IMR-90 (cell line): ENCODE measurements around the gene ID2. TPM values are rescaled to one million over a fixed set of nuclear protein-coding genes. Genes with fewer than 3 reads are reported as not detected.

Experiments used
- ATAC-seq: fragments of 200-7000 bp; cut with Tn5 transposase; 2 replicates; pipeline ENCODE4 v1.9.1; 2020; ENCODE audit warnings: low read depth, mild to moderate bottlenecking, moderate library complexity
- BruUV-seq: library from RNA; stranded (reverse); fragments of 400-500 nt; replicated peaks from 2 replicates; lab custom pipeline; 2021; lab: Mats Ljungman, UMichigan
- CTCF ChIA-PET: fragments of 300-600 bp; formaldehyde crosslinking; extraction: SDS; loops from one replicate; lab custom pipeline; 2021; ENCODE audit warnings: antibody characterized with exemption; lab: Yijun Ruan, JAX
- POLR2A ChIA-PET: fragments of 300-600 bp; sonication (Branson Sonifier 250); formaldehyde crosslinking; loops from one replicate; lab custom pipeline; 2022; ENCODE audit warnings: antibody characterized with exemption; ENCODE audit not compliant: unreplicated experiment; lab: Charles Lee
- DNase-seq: peaks from one replicate; pipeline ENCODE4 v3.0.0; 2013
- H2AFZ ChIP-seq: replicated peaks from 2 replicates; pipeline ENCODE3; 2013; ENCODE audit warnings: low read length, mild to moderate bottlenecking; ENCODE audit not compliant: poor library complexity
- H2AK5ac ChIP-seq: 2 replicates; pipeline ENCODE4 v1.6.1; 2013; ENCODE audit warnings: low read depth, low read length, inconsistent platforms
- H2AK9ac ChIP-seq: replicated peaks from 2 replicates; pipeline ENCODE3; 2013; ENCODE audit warnings: mild to moderate bottlenecking, low read depth, low read length, moderate library complexity; ENCODE audit not compliant: poor library complexity
- H2BK120ac ChIP-seq: 2 replicates; pipeline ENCODE4 v1.6.1; 2013; ENCODE audit warnings: low read depth, low read length, inconsistent platforms
- H2BK15ac ChIP-seq: 3 replicates; pipeline ENCODE4 v1.6.1; 2013; ENCODE audit warnings: low read depth, low read length, inconsistent platforms
- H2BK20ac ChIP-seq: 2 replicates; pipeline ENCODE4 v1.6.1; 2013; ENCODE audit warnings: low read depth, mild to moderate bottlenecking, inconsistent platforms, low read length, moderate library complexity
- H2BK5ac ChIP-seq: 2 replicates; pipeline ENCODE4 v1.6.1; 2013; ENCODE audit warnings: mild to moderate bottlenecking, low read depth, low read length, inconsistent platforms; ENCODE audit not compliant: poor library complexity, severe bottlenecking
- H3K14ac ChIP-seq: replicated peaks from 2 replicates; pipeline ENCODE4 v1.6.1; 2013; ENCODE audit warnings: low read depth, low read length, inconsistent platforms
- H3K18ac ChIP-seq: 2 replicates; pipeline ENCODE4 v1.6.1; 2013; ENCODE audit warnings: low read depth, low read length, control low read depth
- H3K23ac ChIP-seq: 2 replicates; pipeline ENCODE4 v1.6.1; 2013; ENCODE audit warnings: low read depth, low read length, inconsistent platforms
- H3K27ac ChIP-seq: 2 replicates; pipeline ENCODE4 v1.5.1; 2013; ENCODE audit warnings: mild to moderate bottlenecking, control low read depth, low read length; ENCODE audit not compliant: insufficient read depth
- H3K27me3 ChIP-seq: 2 replicates; pipeline ENCODE4 v1.6.1; 2013; ENCODE audit warnings: low read length; ENCODE audit not compliant: control insufficient read depth, insufficient read depth
- H3K36me3 ChIP-seq: 2 replicates; pipeline ENCODE4 v1.6.1; 2013; ENCODE audit warnings: low read length, mixed read lengths; ENCODE audit not compliant: control insufficient read depth, insufficient read depth
- H3K4ac ChIP-seq: 2 replicates; pipeline ENCODE4 v1.6.1; 2013; ENCODE audit warnings: low read depth, low read length, inconsistent platforms
- H3K4me1 ChIP-seq: 2 replicates; pipeline ENCODE4 v1.6.1; 2013; ENCODE audit warnings: low read length, mixed read lengths; ENCODE audit not compliant: control insufficient read depth, insufficient read depth
- H3K4me2 ChIP-seq: 2 replicates; pipeline ENCODE4 v1.6.1; 2013; ENCODE audit warnings: low read depth, mild to moderate bottlenecking, control low read depth, low read length, moderate library complexity
- H3K4me3 ChIP-seq: 2 replicates; pipeline ENCODE4 v1.5.1; 2013; ENCODE audit warnings: low read depth, mild to moderate bottlenecking, control low read depth, low read length, moderate library complexity; ENCODE audit not compliant: insufficient read depth
- H3K56ac ChIP-seq: 2 replicates; pipeline ENCODE4 v1.6.1; 2013; ENCODE audit warnings: low read length, inconsistent platforms; ENCODE audit not compliant: insufficient read depth; ENCODE audit errors: extremely low read depth
- H3K79me1 ChIP-seq, 2 experiments: 2 replicates each; pipeline ENCODE4 v1.6.1; 2013; ENCODE audit warnings: low read length in 2 of 2, inconsistent platforms in 1 of 2, low read depth in 1 of 2
- H3K9ac ChIP-seq: 2 replicates; pipeline ENCODE4 v1.6.1; 2013; ENCODE audit warnings: low read depth, low read length, control low read depth
- H3K9me1 ChIP-seq: 2 replicates; pipeline ENCODE4 v1.6.1; 2013; ENCODE audit warnings: low read length, inconsistent platforms; ENCODE audit not compliant: insufficient read depth
- H3K9me3 ChIP-seq: 2 replicates; pipeline ENCODE4 v1.6.1; 2013; ENCODE audit warnings: low read length; ENCODE audit not compliant: control insufficient read depth, insufficient read depth
- H4K20me1 ChIP-seq: 2 replicates; pipeline ENCODE4 v1.6.1; 2013; ENCODE audit warnings: low read length, inconsistent platforms; ENCODE audit not compliant: insufficient read depth
- H4K5ac ChIP-seq: 2 replicates; pipeline ENCODE4 v1.6.1; 2013; ENCODE audit warnings: mild to moderate bottlenecking, low read depth, low read length, control low read depth
- H4K8ac ChIP-seq, 2 experiments: 2 replicates each; pipeline ENCODE4 v1.6.1; 2013; ENCODE audit warnings: low read depth in 2 of 2, low read length in 2 of 2, control low read depth in 1 of 2, inconsistent platforms in 1 of 2
- H4K91ac ChIP-seq: 2 replicates; pipeline ENCODE4 v1.6.1; 2013; ENCODE audit warnings: low read depth, low read length, inconsistent platforms; ENCODE audit not compliant: insufficient read depth
- CEBPB ChIP-seq: IDR thresholded peaks from 2 replicates; pipeline ENCODE4 v1.6.1; 2012; ENCODE audit warnings: low read depth, low read length, improper control_type of control experiment
- CHD1 ChIP-seq: IDR thresholded peaks from 2 replicates; pipeline ENCODE4 v1.6.1; 2012; ENCODE audit warnings: low read depth, low read length, improper control_type of control experiment
- CTCF ChIP-seq: conservative IDR thresholded peaks from 2 replicates; pipeline ENCODE4 v1.5.1; 2012; ENCODE audit warnings: mild to moderate bottlenecking, low read depth, low read length, improper control_type of control experiment
- ELK1 ChIP-seq: fragments of 150-350 bp; IDR thresholded peaks from 2 replicates; pipeline ENCODE4 v1.6.1; 2016; ENCODE audit warnings: low read depth, mild to moderate bottlenecking, low read length, moderate library complexity, borderline replicate concordance
- FOS ChIP-seq: fragments of 150-350 bp; IDR thresholded peaks from 2 replicates; pipeline ENCODE4 v1.6.1; 2016; ENCODE audit warnings: low read depth, low read length
- MAFK ChIP-seq: IDR thresholded peaks from 2 replicates; pipeline ENCODE4 v1.6.1; 2012; ENCODE audit warnings: low read depth, low read length, improper control_type of control experiment
- MAZ ChIP-seq: IDR thresholded peaks from 2 replicates; pipeline ENCODE4 v1.6.1; 2012; ENCODE audit warnings: low read depth, mild to moderate bottlenecking, low read length, improper control_type of control experiment, moderate library complexity, borderline replicate concordance
- MXI1 ChIP-seq: IDR thresholded peaks from 2 replicates; pipeline ENCODE4 v1.6.1; 2012; ENCODE audit warnings: low read depth, mild to moderate bottlenecking, low read length, moderate library complexity, borderline replicate concordance
- NFE2L2 ChIP-seq: fragments of 150-350 bp; IDR thresholded peaks from 2 replicates; pipeline ENCODE4 v1.6.1; 2016; ENCODE audit warnings: low read depth, mild to moderate bottlenecking, low read length
- POLR2A ChIP-seq: IDR thresholded peaks from 2 replicates; pipeline ENCODE4 v1.6.1; 2012; ENCODE audit warnings: mild to moderate bottlenecking, low read depth, low read length
- RAD21 ChIP-seq: IDR thresholded peaks from 2 replicates; pipeline ENCODE4 v1.6.1; 2012; ENCODE audit warnings: low read length, improper control_type of control experiment
- RCOR1 ChIP-seq: IDR thresholded peaks from 2 replicates; pipeline ENCODE4 v1.6.1; 2012; ENCODE audit warnings: mild to moderate bottlenecking, low read length, improper control_type of control experiment; ENCODE audit not compliant: insufficient replicate concordance
- RFX5 ChIP-seq: IDR thresholded peaks from 2 replicates; pipeline ENCODE4 v1.8.0; 2012; ENCODE audit warnings: low read depth, mild to moderate bottlenecking, low read length, moderate library complexity
- SMC3 ChIP-seq: fragments of 150-350 bp; IDR thresholded peaks from 2 replicates; pipeline ENCODE4 v1.6.1; 2016; ENCODE audit warnings: low read depth, mild to moderate bottlenecking, antibody characterized with exemption, low read length, moderate library complexity
- USF2 ChIP-seq: fragments of 150-350 bp; IDR thresholded peaks from 2 replicates; pipeline ENCODE4 v1.6.1; 2017; ENCODE audit warnings: mild to moderate bottlenecking, antibody characterized with exemption, low read length, low read depth
- WGBS, 2 experiments: methylation state at CpG; one replicate each; pipeline versions ENCODE4 v1.1.5 to v1.1.7; 2013; ENCODE audit warnings: missing lambda C conversion rate in 2 of 2; ENCODE audit not compliant: insufficient read length in 1 of 2; ENCODE audit errors: extremely low coverage in 2 of 2; 5-methylcytosine and 5-hydroxymethylcytosine counted together
- dilution Hi-C: fragments of 300-500 bp; cut with HindIII; formaldehyde crosslinking; loops from one replicate; pipeline ENCODE4 v1.14.3; 2018; ENCODE audit warnings: low sequenced_read_pairs; ENCODE audit not compliant: unreplicated experiment
- in situ Hi-C: fragments of 300-500 bp; cut with MboI; formaldehyde crosslinking; loops from 3 replicates; pipeline ENCODE4 v1.14.3; 2019; ENCODE audit warnings: low sequenced_read_pairs, inconsistent platforms, mixed read lengths
- intact Hi-C: fragments of 100-400 bp; cut with micrococcal nuclease; formaldehyde crosslinking; loops from 2 replicates; pipeline ENCODE4 v1.10.0; 2022
- polyA plus RNA-seq, 3 experiments: library from polyadenylated mRNA; depleted of rRNA; stranded (reverse); fragments of >200 nt; gene quantifications; 2 replicates each; pipeline ENCODE4 v1.2.3, GENCODE V29; 2012; ENCODE audit warnings: low replicate concordance in 1 of 3
- total RNA-seq: library from RNA; depleted of rRNA; stranded (reverse); fragments of >200 nt; gene quantifications from 2 replicates; pipeline ENCODE4 v1.2.3, GENCODE V29; 2012

The ID2 gene
- total and polyA plus RNA-seq, 2 of the 4 experiments (the other 2 are of a cell fraction): 264 to 389 TPM

GRCh38 chr2:8721410-8721809 is 39.6 kb downstream of the ID2 start:
- in situ Hi-C loops: no loop called here

More at GRCh38 chr2:8721410-8721809, 39.6 kb downstream of the ID2 start:
- Histone ChIP-seq H2BK120ac (no peak overlapping the region), H4K8ac (no peak overlapping the region), H3K9me1 (no peaks in the 10 kb centered on the region; the same call in 1 of the 2 replicates), H3K14ac (no peak overlapping the region), H4K5ac (no peak overlapping the region), H3K56ac (no peak overlapping the region), H3K4me2 (no peak overlapping the region), H2BK15ac (no peak overlapping the region), H2AFZ (no peak overlapping the region), H2AK9ac (no peak overlapping the region), H3K9ac (no peak overlapping the region), H3K4me3 (no peak overlapping the region), H2BK5ac (no peak overlapping the region), H3K79me1 (no peaks in the 10 kb centered on the region), H3K36me3 (peaks cover under 1% of the 10 kb centered on the region; the same call in 1 of the 2 replicates), H3K27ac (no peak overlapping the region), H3K18ac (no peak overlapping the region), H2BK20ac (no peak overlapping the region), H3K4me1 (no peaks in the 10 kb centered on the region), H3K23ac (no peak overlapping the region), H3K27me3 (no peaks in the 10 kb centered on the region), H2AK5ac (no peak overlapping the region), H3K4ac (no peak overlapping the region), H4K91ac (no peak overlapping the region), H4K20me1 (no peaks in the 10 kb centered on the region), H3K9me3 (no peaks in the 10 kb centered on the region)
- ATAC-seq (no peak), DNase-seq (no peak)
- BruUV-seq: no TSS peak
- intact Hi-C loops (no loop called here), dilution Hi-C loops (no loop called here)
- POLR2A ChIA-PET: no interaction called here
- no CpG with 5 or more reads among the region's 3 CpGs for whole genome bisulfite sequencing, 2 experiments
- TF ChIP-seq USF2: no peak
- TF ChIP-seq NFE2L2: no peak
- TF ChIP-seq MAZ: no peak
- no peak for TF ChIP-seq SMC3
- TF ChIP-seq RAD21: no peak
- no peak for TF ChIP-seq MXI1
- no peak for TF ChIP-seq CHD1
- no peak for TF ChIP-seq POLR2A
- TF ChIP-seq MAFK: no peak
- no peak for TF ChIP-seq FOS
- TF ChIP-seq CTCF: no peak
- no peak for TF ChIP-seq RCOR1
- TF ChIP-seq RFX5: no peak
- no peak for TF ChIP-seq ELK1
- no peak for TF ChIP-seq CEBPB
- CTCF ChIA-PET: no interaction called here
